ENCODE data around the gene MAD1L1.

Gene MAD1L1

GRCh38 chr7:2217206-2217605 lies 15.5 kb downstream of the MAD1L1 start:
- DNase-seq (ENCODE audit: low read depth): no peak
- H3K4me3 ChIP-seq (ENCODE audit: low read length): no peak overlapping the region
- TF ChIP-seq CTCF (conservative IDR thresholded peaks at IDR 0.05; ENCODE audit: low read length): no peak

DNA sequence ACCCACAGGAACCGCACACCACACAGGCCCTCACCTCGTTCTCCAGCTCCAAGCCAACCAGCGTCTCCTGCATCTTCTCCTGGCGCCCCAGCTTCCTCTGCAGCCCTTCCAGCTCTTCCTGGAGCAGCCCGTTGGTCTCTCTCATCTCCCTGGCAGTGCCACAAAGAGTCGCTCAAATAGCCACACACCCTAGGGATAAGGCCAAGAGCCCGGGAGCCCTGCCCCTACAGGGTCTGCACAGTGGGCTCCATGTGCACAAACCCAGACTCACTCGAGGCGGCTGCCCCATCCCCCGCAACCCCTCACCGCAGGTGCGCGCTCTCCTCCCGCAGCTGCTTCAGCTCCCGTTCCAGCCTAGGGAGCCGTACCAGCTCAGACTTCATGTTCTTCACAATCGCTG lies 16.9 kb downstream of the MAD1L1 start:
- no peak for TF ChIP-seq CTCF (conservative IDR thresholded peaks at IDR 0.05; ENCODE audit: low read length)
- DNase-seq (ENCODE audit: low read depth): no peak
- H3K4me3 ChIP-seq (ENCODE audit: low read length): no peak overlapping the region

GRCh38 chr7:2214636-2215035 lies 18.1 kb downstream of the MAD1L1 start:
- no peak for DNase-seq (ENCODE audit: low read depth)
- no peak for TF ChIP-seq CTCF (conservative IDR thresholded peaks at IDR 0.05; ENCODE audit: low read length)
- H3K4me3 ChIP-seq (ENCODE audit: low read length): no peak overlapping the region

- no peak for DNase-seq (ENCODE audit: low read depth)
- no peak overlapping the region for H3K4me3 ChIP-seq (ENCODE audit: low read length)
- no peak for TF ChIP-seq CTCF (conservative IDR thresholded peaks at IDR 0.05; ENCODE audit: low read length)
Observed at GRCh38 chr7:2213551-2214215, 19.1 kb downstream of the MAD1L1 start.

- no peak for DNase-seq (ENCODE audit: low read depth)
- TF ChIP-seq CTCF (conservative IDR thresholded peaks at IDR 0.05; ENCODE audit: low read length): no peak
- H3K4me3 ChIP-seq (ENCODE audit: low read length): no peak overlapping the region
Observed at GRCh38 chr7:2212906-2213305, 19.8 kb downstream of the MAD1L1 start.

DNA sequence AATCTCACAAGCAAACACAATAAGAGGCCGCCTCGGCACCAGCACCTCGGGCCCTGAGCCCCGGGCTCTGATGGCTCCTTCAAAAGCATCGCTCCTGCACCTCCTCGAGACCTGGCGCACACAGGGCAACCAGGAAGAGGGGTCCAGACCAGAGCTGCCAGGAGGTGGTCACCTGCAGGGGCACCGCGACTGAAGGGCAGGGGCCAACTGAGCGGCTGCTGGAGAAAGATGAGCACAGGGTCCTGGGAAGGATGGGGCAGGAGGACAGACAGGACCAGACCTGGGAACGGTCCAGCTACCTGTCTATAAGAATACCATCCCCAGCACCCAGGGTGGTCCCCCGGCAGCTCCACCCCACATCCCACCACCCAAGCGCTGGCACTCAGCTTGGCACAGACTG lies 20.8 kb downstream of the MAD1L1 start:
- DNase-seq (ENCODE audit: low read depth): no peak
- no peak for TF ChIP-seq CTCF (conservative IDR thresholded peaks at IDR 0.05; ENCODE audit: low read length)
- no peak overlapping the region for H3K4me3 ChIP-seq (ENCODE audit: low read length)

DNA sequence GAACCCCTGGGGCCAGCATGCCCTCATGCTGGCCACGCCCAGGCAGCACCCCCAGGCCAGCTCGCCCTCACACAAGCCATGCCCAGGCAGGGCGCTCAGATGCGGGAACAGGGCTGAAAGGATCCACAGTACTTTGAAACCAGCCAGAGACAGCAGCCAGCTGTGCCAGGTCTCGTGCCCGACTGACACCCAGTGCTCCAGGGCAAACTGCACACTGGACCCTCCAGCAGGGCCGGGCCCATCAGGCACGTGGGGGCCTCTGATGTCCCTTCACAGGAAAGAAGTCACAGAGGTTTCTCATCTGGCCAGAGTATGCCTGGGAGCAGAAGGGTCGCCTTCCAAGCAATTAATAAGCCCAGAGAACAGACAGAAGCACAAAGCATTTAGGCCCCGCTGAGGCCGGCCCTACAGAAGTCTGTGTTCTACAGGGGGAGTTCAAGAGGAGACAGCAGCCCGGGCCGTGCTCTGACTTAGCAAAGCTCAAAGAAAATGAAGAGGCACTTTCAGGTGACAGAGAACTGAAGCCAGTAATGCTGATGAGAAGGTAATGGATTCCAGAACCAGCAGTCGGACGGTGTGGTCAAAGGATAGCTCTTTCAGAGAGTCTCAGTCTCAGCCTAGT lies 21.4 kb downstream of the MAD1L1 start:
- TF ChIP-seq CTCF (conservative IDR thresholded peaks at IDR 0.05; ENCODE audit: low read length): no peak
- H3K4me3 ChIP-seq (ENCODE audit: low read length): no peak overlapping the region
- no peak for DNase-seq (ENCODE audit: low read depth)
